ENCODE results near the gene NRP2. TPM values are rescaled to one million over a fixed set of nuclear protein-coding genes. Genes with fewer than 3 reads are reported as not detected.

The NRP2 gene
- total and polyA plus RNA-seq, 2 of the 13 experiments (the other 11 are each of a cell fraction or from before 2014, with no cell fraction given) = 0.65 to 1.4 TPM

- H2AFZ ChIP-seq (ENCODE audit: low read length) = no peak overlapping the region
- WGBS (ENCODE audit: low lambda C conversion rate) = 81% methylated on average over 3 of the region's 3 CpGs
- no peaks in the 10 kb centered on the region for H4K20me1 ChIP-seq (ENCODE audit: insufficient read depth, low read length)
- FAIRE-seq (no peak), ATAC-seq (no peak), DNase-seq (ENCODE audit: low spot score) (no peak)
- H3K4me1 ChIP-seq (ENCODE audit: insufficient read depth, low read length) = peaks cover 4% of the 10 kb centered on the region
- H3K4me3 ChIP-seq (replicated peaks in 1 of 3; ENCODE audit: insufficient read depth in 1 of 3, low read depth in 2 of 3, low read length in 3 of 3) = no peak overlapping the region
- no peaks in the 10 kb centered on the region for H3K79me2 ChIP-seq (ENCODE audit: insufficient read depth, low read length)
- H3K36me3 ChIP-seq (replicated peaks in 1 of 2; ENCODE audit: control insufficient read depth in 1 of 2, insufficient read depth in 2 of 2, low read length in 2 of 2) = no peaks in the 10 kb centered on the region
- BruUV-seq (replicated peaks) = no TSS peak
- H3K9me3 ChIP-seq (ENCODE audit: low read length) = no peaks in the 10 kb centered on the region
- no peak overlapping the region for H3K4me2 ChIP-seq (ENCODE audit: low read depth, low read length)
- POLR2A ChIA-PET = no interaction called here
- no peak for TF ChIP-seq FOXO1 (CRISPR knock-in tag; IDR thresholded peaks at IDR 0.05)
- no peak for TF ChIP-seq HIC2 (CRISPR knock-in tag; IDR thresholded peaks at IDR 0.05; ENCODE audit: low read depth)
- no peak for TF ChIP-seq MAFK (conservative IDR thresholded peaks at IDR 0.05 in 1 of 2, IDR thresholded peaks at IDR 0.05 in 1 of 2; ENCODE audit: low read length in 2 of 2)
- no peak for TF ChIP-seq ZNF180 (CRISPR knock-in tag; IDR thresholded peaks at IDR 0.05; ENCODE audit: borderline replicate concordance, low read depth)
- no peak for TF ChIP-seq RFXAP (CRISPR knock-in tag; IDR thresholded peaks at IDR 0.05; ENCODE audit: borderline replicate concordance)
- no peak for TF ChIP-seq ZNF275 (CRISPR knock-in tag; IDR thresholded peaks at IDR 0.05; ENCODE audit: borderline replicate concordance)
- no peak for TF ChIP-seq SIN3A (IDR thresholded peaks at IDR 0.05; ENCODE audit: borderline replicate concordance, low read depth, low read length)
- TF ChIP-seq GABPA (IDR thresholded peaks at IDR 0.05; ENCODE audit: low read depth, low read length) = no peak
- TF ChIP-seq GABPA (CRISPR knock-in tag; IDR thresholded peaks at IDR 0.05; ENCODE audit: low read depth) = no peak
- no peak for TF ChIP-seq GZF1 (CRISPR knock-in tag; IDR thresholded peaks at IDR 0.05)
- TF ChIP-seq ZNF607 (CRISPR knock-in tag; IDR thresholded peaks at IDR 0.05; ENCODE audit: borderline replicate concordance) = no peak
- no peak for TF ChIP-seq ADNP (CRISPR knock-in tag; IDR thresholded peaks at IDR 0.05)
- no peak for TF ChIP-seq ZNF367 (CRISPR knock-in tag; IDR thresholded peaks at IDR 0.05; ENCODE audit: borderline replicate concordance)
- TF ChIP-seq NFYB (CRISPR knock-in tag; IDR thresholded peaks at IDR 0.05) = no peak
- intact Hi-C loops (cut with micrococcal nuclease; ENCODE audit: unreplicated experiment) (no loop called here), in situ Hi-C loops (cut with HindIII; ENCODE audit: extremely low pct_ligation_motif_present, low pct_unique_long_range_greater_than_20kb) (no loop called here)
- CTCF ChIA-PET (ENCODE audit: low intra/inter-chr PET ratio, low total read pairs) = no interaction called here
- no peak overlapping the region for H3K9ac ChIP-seq (ENCODE audit: insufficient read depth, low read depth, low read length)
- H3K27ac ChIP-seq (ENCODE audit: extremely low read length, insufficient read depth, low read length) = no peak overlapping the region
- peaks cover 0 to 5% of the 10 kb centered on the region in 2 experiments; a peak in 2 of 5 replicates for H3K27me3 ChIP-seq (ENCODE audit: control insufficient read depth in 1 of 2, insufficient read depth in 2 of 2, low read length in 2 of 2)
Measured at GRCh38 chr2:205792908-205793307, 110.6 kb downstream of the NRP2 start.
